ENCODE data around the gene MICB. TPM values are rescaled to one million over a fixed set of nuclear protein-coding genes. Genes with fewer than 3 reads are reported as not detected.
"Not testable (repeated sequence)": the region's sequence is repeated elsewhere in the genome, so short reads cannot be mapped to it uniquely, and the experiment has no call there.

The MICB gene
- total RNA-seq, 1 experiment from 2014 or later = 72.1 TPM

- ChIA-PET CTCF (interaction anchor here (0.5 kb wide), 1 partner anchor 51 kb away, joined by 4 read pairs; the partner anchor contains the start of gene NFKBIL1), POLR2A (interaction anchor here (0.6 to 1.0 kb wide), 4 partner anchors 9 to 1573 kb away, joined by 3 to 8 read pairs (median 6); no protein-coding TSS in a partner anchor)
- Histone ChIP-seq H3K4me1 (ENCODE audit: control insufficient read depth, insufficient read depth, low read length) (peaks cover 20% of the 10 kb centered on the region; the same call in 1 of the 2 replicates), H3K27ac (ENCODE audit: low read length) (peak overlapping the region; percentile 95), H3K4me3 (ENCODE audit: low read depth in 2 of 2, low read length in 2 of 2) (peak overlapping the region; percentile 79 to 83)
- H3K27me3 ChIP-seq (ENCODE audit: control insufficient read depth, insufficient read depth, low read length); ATAC-seq; H3K36me3 ChIP-seq (ENCODE audit: control insufficient read depth, insufficient read depth, low read length); in situ Hi-C loops (cut with HindIII; ENCODE audit: low pct_unique_long_range_greater_than_20kb, low sequenced_read_pairs); intact Hi-C loops (cut with micrococcal nuclease; ENCODE audit: unreplicated experiment); DNase-seq (ENCODE audit: low read depth, low spot score); H3K9me3 ChIP-seq (ENCODE audit: control insufficient read depth, insufficient read depth, low read depth, low read length); BruUV-seq (replicated peaks): not testable (repeated sequence)
Observed at GRCh38 chr6:31496826-31497225, 1.1 kb upstream of the MICB start.

- intact Hi-C loops (cut with micrococcal nuclease; ENCODE audit: unreplicated experiment) = no loop called here
- no peak for TF ChIP-seq TCF7L2 (IDR thresholded peaks at IDR 0.05; ENCODE audit: low read depth, low read length)
- no peak for TF ChIP-seq REST (IDR thresholded peaks at IDR 0.05; ENCODE audit: insufficient read depth in 1 of 2, low read depth in 2 of 2, low read length in 1 of 2)
- TF ChIP-seq SIN3A (IDR thresholded peaks at IDR 0.05; ENCODE audit: borderline replicate concordance, insufficient read depth, low read depth, low read length) = no peak
- no peak for TF ChIP-seq POLR2AphosphoS5 (IDR thresholded peaks at IDR 0.05; ENCODE audit: low read depth, low read length)
- no peak for TF ChIP-seq CTCF (IDR thresholded peaks at IDR 0.05)
- no TSS peak for BruUV-seq (replicated peaks)
Observed at GRCh38 chr6:31498748-31499147, 803 bp downstream of the MICB start.

GRCh38 chr6:31499648-31500047 is 1.7 kb downstream of the MICB start:
- H3K4me3 ChIP-seq (ENCODE audit: low read depth in 2 of 2, low read length in 2 of 2) = peak overlapping the region; percentile 79 to 83
- H3K27me3 ChIP-seq (ENCODE audit: control insufficient read depth, insufficient read depth, low read length); H3K9me3 ChIP-seq (ENCODE audit: control insufficient read depth, insufficient read depth, low read depth, low read length); CTCF ChIA-PET; BruUV-seq (replicated peaks); in situ Hi-C loops (cut with HindIII; ENCODE audit: low pct_unique_long_range_greater_than_20kb, low sequenced_read_pairs); H3K36me3 ChIP-seq (ENCODE audit: control insufficient read depth, insufficient read depth, low read length); H3K27ac ChIP-seq (ENCODE audit: low read length); intact Hi-C loops (cut with micrococcal nuclease; ENCODE audit: unreplicated experiment); POLR2A ChIA-PET; ATAC-seq; DNase-seq (ENCODE audit: low read depth, low spot score): not testable (repeated sequence)
- H3K4me1 ChIP-seq (ENCODE audit: control insufficient read depth, insufficient read depth, low read length) = peaks cover 16% of the 10 kb centered on the region; the same call in 1 of the 2 replicates

More at GRCh38 chr6:31498748-31499147, 803 bp downstream of the MICB start:
- Histone ChIP-seq H3K27ac (ENCODE audit: low read length) (peak overlapping the region; percentile 95), H3K27me3 (ENCODE audit: control insufficient read depth, insufficient read depth, low read length) (no peaks in the 10 kb centered on the region), H3K4me3 (ENCODE audit: low read depth in 2 of 2, low read length in 2 of 2) (peak overlapping the region; percentile 79 to 83), H3K9me3 (ENCODE audit: control insufficient read depth, insufficient read depth, low read depth, low read length) (no peaks in the 10 kb centered on the region), H3K4me1 (ENCODE audit: control insufficient read depth, insufficient read depth, low read length) (peaks cover 16% of the 10 kb centered on the region; the same call in 1 of the 2 replicates), H3K36me3 (ENCODE audit: control insufficient read depth, insufficient read depth, low read length) (no peaks in the 10 kb centered on the region; the same call in 1 of the 2 replicates)
- in situ Hi-C loops (cut with HindIII; ENCODE audit: low pct_unique_long_range_greater_than_20kb, low sequenced_read_pairs) = no loop called here
- DNase-seq (ENCODE audit: low read depth, low spot score) = no peak
- ChIA-PET POLR2A (interaction anchor here (0.7 kb wide), 1 partner anchor 166 kb away, joined by 15 read pairs; the partner anchor contains the start of gene GPANK1), CTCF (interaction anchor here (0.7 kb wide), 1 partner anchor 65 kb away, joined by 4 read pairs; no protein-coding TSS in a partner anchor)
- ATAC-seq = no peak
